ENCODE results near the gene UPK3A. TPM values are rescaled to one million over a fixed set of nuclear protein-coding genes. Genes with fewer than 3 reads are reported as not detected.
A peak's percentile ranks its signal among the peaks of the same experiment; 100 is the strongest.

Gene UPK3A
- polyA plus RNA-seq, 1 of the 3 experiments (the other 2 are of a cell fraction) = not detected

- TF ChIP-seq USF2 (IDR thresholded peaks at IDR 0.05; ENCODE audit: borderline replicate concordance, low read depth, low read length) (no peak), USF1 (IDR thresholded peaks at IDR 0.05; ENCODE audit: borderline replicate concordance, low read depth) (no peak), CHD2 (IDR thresholded peaks at IDR 0.05; ENCODE audit: low read length, partially characterized antibody) (peak; percentile 68), TEAD4 (IDR thresholded peaks at IDR 0.05; ENCODE audit: borderline replicate concordance, insufficient read depth) (peak; percentile 80), IRF3 (IDR thresholded peaks at IDR 0.05; ENCODE audit: low read depth, low read length) (no peak), GABPA (IDR thresholded peaks at IDR 0.05; ENCODE audit: low read depth) (0 out of 2 replicates have a peak, but pooled peaks have one; percentile 26), FOSL2 (IDR thresholded peaks at IDR 0.05; ENCODE audit: borderline replicate concordance, low read depth) (peak; percentile 90), NFIC (IDR thresholded peaks at IDR 0.05; ENCODE audit: borderline replicate concordance) (peak; percentile 59; the same call in 1 of the 2 replicates), TAF1 (IDR thresholded peaks at IDR 0.05; ENCODE audit: borderline replicate concordance, low read depth, low read length) (no peak), EZH2phosphoT487 (IDR thresholded peaks at IDR 0.05; ENCODE audit: borderline replicate concordance, low read depth) (no peak), RFX5 (IDR thresholded peaks at IDR 0.05; ENCODE audit: low read length) (no peak), MEF2A (IDR thresholded peaks at IDR 0.05; ENCODE audit: borderline replicate concordance, low read depth) (peak; percentile 23; the same call in 1 of the 2 replicates), RAD21 (IDR thresholded peaks at IDR 0.05; ENCODE audit: low read length) (no peak), ELF1 (IDR thresholded peaks at IDR 0.05) (no peak), NRF1 (IDR thresholded peaks at IDR 0.05; ENCODE audit: low read depth, low read length) (no peak), REST (IDR thresholded peaks at IDR 0.05; ENCODE audit: low read depth, low read length) (0 out of 2 replicates have a peak, but pooled peaks have one; percentile 41)
Measured at GRCh38 chr22:45246060-45246985, 38.4 kb upstream of the UPK3A start (continued).

All from SK-N-SH (cell line).